Testis (tissue), 2 donors: Measurements from ENCODE around the gene RNF223.

Experiments used
- CTCF ChIP-seq, 3 experiments: fragments of 450-650 bp in 2 of 3; fragments of 200-600 bp in 1 of 3; sonication (generic) in 1 of 3; IDR thresholded peaks; one replicate each; pipeline ENCODE4 v1.5.1; 2016 to 2019; ENCODE audit warnings: antibody characterized with exemption in 3 of 3, mild to moderate bottlenecking in 2 of 3, moderate library complexity in 1 of 3
- POLR2A ChIP-seq: fragments of 450-650 bp; IDR thresholded peaks from one replicate; pipeline ENCODE4 v1.6.1; 2017; ENCODE audit warnings: antibody characterized with exemption, mild to moderate bottlenecking, moderate library complexity

DNA sequence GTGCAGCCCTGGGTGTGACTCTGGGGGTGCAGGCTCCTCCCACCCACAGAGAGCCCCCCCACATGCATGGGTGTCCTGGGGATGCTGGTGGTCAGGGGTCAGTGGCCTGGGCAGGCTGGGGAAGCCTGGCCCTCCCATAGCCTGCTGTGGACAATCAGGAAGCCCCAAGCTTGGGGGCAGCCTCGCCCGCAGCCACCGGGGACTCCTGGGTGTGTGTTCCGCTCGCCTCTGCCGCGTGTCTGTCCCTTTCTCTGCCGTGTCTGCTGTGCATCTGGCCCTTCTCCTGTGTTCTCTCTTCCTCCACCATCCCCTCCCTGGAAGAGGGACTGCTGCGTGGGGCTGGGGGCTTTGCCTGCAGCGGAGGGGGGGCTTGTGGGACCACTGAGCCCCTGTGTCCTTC lies 31.3 kb downstream of the RNF223 start:
- TF ChIP-seq CTCF (IDR thresholded peaks at IDR 0.05) (no peak), POLR2A (no peak)
